PC-3 (cell line): Measurements from ENCODE around the gene CYP2R1. TPM values are rescaled to one million over a fixed set of nuclear protein-coding genes. Genes with fewer than 3 reads are reported as not detected.
A peak's percentile ranks its signal among the peaks of the same experiment; 100 is the strongest.

ENCODE experiments used
- ATAC-seq: fragments of 200-7000 bp; cut with Tn5 transposase; 2 replicates; pipeline ENCODE4 v1.9.1; 2020; ENCODE audit warnings: mild to moderate bottlenecking, moderate library complexity
- BruUV-seq: library from RNA; stranded (reverse); fragments of 400-500 nt; replicated peaks from 2 replicates; lab custom pipeline; 2021; lab: Mats Ljungman, UMichigan
- CTCF ChIA-PET: fragments of 300-600 bp; sonication (Branson Sonifier 250); formaldehyde crosslinking; loops from one replicate; lab custom pipeline; 2022; ENCODE audit warnings: antibody characterized with exemption; lab: Charles Lee
- POLR2A ChIA-PET: fragments of 300-600 bp; sonication (Branson Sonifier 250); formaldehyde crosslinking; loops from one replicate; lab custom pipeline; 2022; ENCODE audit warnings: antibody characterized with exemption; ENCODE audit not compliant: unreplicated experiment; lab: Charles Lee
- DNase-seq: peaks from one replicate; pipeline ENCODE4 v3.0.0-alpha.2; 2015
- H2AFZ ChIP-seq: fragments of 300-600 bp; sonication (generic); 2 replicates; pipeline ENCODE4 v1.6.0; 2016; ENCODE audit warnings: antibody characterized with exemption, low read length
- H3F3A ChIP-seq: fragments of 300-600 bp; sonication (generic); one replicate; pipeline ENCODE4 v1.6.0; 2017; ENCODE audit warnings: antibody characterized with exemption, low read length, control low read depth, mild to moderate bottlenecking; ENCODE audit not compliant: unreplicated experiment
- H3K27ac ChIP-seq: fragments of 300-600 bp; sonication (generic); 2 replicates; pipeline ENCODE4 v1.5.1; 2016; ENCODE audit warnings: mild to moderate bottlenecking, low read length
- H3K27me3 ChIP-seq: fragments of 300-600 bp; sonication (generic); 2 replicates; pipeline ENCODE4 v1.6.1; 2016; ENCODE audit warnings: low read length, mixed read lengths
- H3K36me3 ChIP-seq: fragments of 300-600 bp; sonication (generic); 2 replicates; pipeline ENCODE4 v1.6.1; 2016; ENCODE audit warnings: low read depth, mixed run types, low read length, mixed read lengths
- H3K4me1 ChIP-seq: fragments of 300-600 bp; sonication (generic); 2 replicates; pipeline ENCODE4 v1.5.1; 2016; ENCODE audit warnings: low read length; ENCODE audit not compliant: insufficient read depth
- H3K4me2 ChIP-seq: fragments of 300-600 bp; sonication (generic); 2 replicates; pipeline ENCODE4 v1.6.0; 2016; ENCODE audit warnings: low read length
- H3K4me3 ChIP-seq: fragments of 300-600 bp; sonication (generic); 2 replicates; pipeline ENCODE4 v1.5.1; 2016; ENCODE audit warnings: mild to moderate bottlenecking, low read length, mixed read lengths
- H3K79me2 ChIP-seq: fragments of 300-600 bp; sonication (generic); 2 replicates; pipeline ENCODE4 v1.6.1; 2017; ENCODE audit warnings: low read length, mixed read lengths
- H3K9ac ChIP-seq: fragments of 300-600 bp; sonication (generic); 2 replicates; pipeline ENCODE4 v1.6.0; 2016; ENCODE audit warnings: mild to moderate bottlenecking, low read length
- H3K9me2 ChIP-seq: fragments of 300-600 bp; sonication (generic); replicated peaks from 2 replicates; pipeline ENCODE4 v1.6.1; 2016; ENCODE audit warnings: mixed run types, low read length, mixed read lengths
- H3K9me3 ChIP-seq: fragments of 300-600 bp; sonication (generic); 2 replicates; pipeline ENCODE4 v1.6.1; 2016; ENCODE audit warnings: low read length, mixed read lengths
- H4K20me1 ChIP-seq: fragments of 300-600 bp; sonication (generic); 2 replicates; pipeline ENCODE4 v1.6.1; 2016; ENCODE audit warnings: low read length, mixed read lengths
- EZH2 ChIP-seq: fragments of 300-600 bp; sonication (generic); IDR thresholded peaks from one replicate; pipeline ENCODE4 v1.6.1; 2017; ENCODE audit warnings: antibody characterized with exemption, mild to moderate bottlenecking, low read length; ENCODE audit not compliant: unreplicated experiment
- EZH2phosphoT487 ChIP-seq: fragments of 300-600 bp; sonication (generic); IDR thresholded peaks from 2 replicates; pipeline ENCODE4 v1.6.1; 2018; ENCODE audit warnings: mild to moderate bottlenecking, antibody characterized with exemption, low read length, borderline replicate concordance
- intact Hi-C: fragments of 100-400 bp; cut with micrococcal nuclease; formaldehyde crosslinking; loops from 2 replicates; pipeline ENCODE4 v1.9.0; 2023
- total RNA-seq: library from RNA; depleted of rRNA; stranded (reverse); fragments of >200 nt; gene quantifications from 2 replicates; pipeline ENCODE4 v1.2.3, GENCODE V29; 2014
- TF ChIP-seq, protein P1 (sequence below): fragments of 300-600 bp; sonication (generic); conservative IDR thresholded peaks from 2 replicates; pipeline ENCODE4 v1.5.1; 2017; ENCODE audit warnings: antibody characterized with exemption, low read depth, mild to moderate bottlenecking, low read length

Gene CYP2R1
- total RNA-seq, 1 experiment from 2014 or later: 7.5 TPM

DNA sequence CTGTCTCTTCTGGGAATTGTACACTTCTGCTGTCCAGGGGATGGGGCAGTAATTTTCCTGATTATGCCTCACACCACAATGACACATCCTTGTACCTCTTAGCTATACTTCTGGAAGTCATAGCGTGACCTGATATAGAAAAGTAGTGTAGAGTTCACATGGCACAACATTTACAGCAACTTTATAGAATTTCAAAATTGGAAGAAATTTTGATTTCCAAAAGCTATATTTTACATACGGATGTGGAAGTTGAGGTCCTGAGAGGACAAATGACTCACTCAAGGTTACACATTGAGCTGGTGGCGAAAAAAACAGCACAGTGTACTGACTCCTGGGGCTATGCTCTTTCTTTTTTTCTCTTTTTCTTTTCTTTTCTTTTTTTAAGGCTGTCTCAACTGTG lies 6.3 kb upstream of the CYP2R1 start:
- ChIA-PET POLR2A (no interaction called here), CTCF (interaction anchor here (0.8 kb wide), 1 partner anchor 10 kb away, joined by 3 read pairs; no protein-coding TSS in a partner anchor)
- TF ChIP-seq, protein P1, sequence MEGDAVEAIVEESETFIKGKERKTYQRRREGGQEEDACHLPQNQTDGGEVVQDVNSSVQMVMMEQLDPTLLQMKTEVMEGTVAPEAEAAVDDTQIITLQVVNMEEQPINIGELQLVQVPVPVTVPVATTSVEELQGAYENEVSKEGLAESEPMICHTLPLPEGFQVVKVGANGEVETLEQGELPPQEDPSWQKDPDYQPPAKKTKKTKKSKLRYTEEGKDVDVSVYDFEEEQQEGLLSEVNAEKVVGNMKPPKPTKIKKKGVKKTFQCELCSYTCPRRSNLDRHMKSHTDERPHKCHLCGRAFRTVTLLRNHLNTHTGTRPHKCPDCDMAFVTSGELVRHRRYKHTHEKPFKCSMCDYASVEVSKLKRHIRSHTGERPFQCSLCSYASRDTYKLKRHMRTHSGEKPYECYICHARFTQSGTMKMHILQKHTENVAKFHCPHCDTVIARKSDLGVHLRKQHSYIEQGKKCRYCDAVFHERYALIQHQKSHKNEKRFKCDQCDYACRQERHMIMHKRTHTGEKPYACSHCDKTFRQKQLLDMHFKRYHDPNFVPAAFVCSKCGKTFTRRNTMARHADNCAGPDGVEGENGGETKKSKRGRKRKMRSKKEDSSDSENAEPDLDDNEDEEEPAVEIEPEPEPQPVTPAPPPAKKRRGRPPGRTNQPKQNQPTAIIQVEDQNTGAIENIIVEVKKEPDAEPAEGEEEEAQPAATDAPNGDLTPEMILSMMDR: no peak
- TF ChIP-seq EZH2phosphoT487 (no peak), EZH2 (no peak)
- Histone ChIP-seq H3K9ac (no peak overlapping the region), H3K4me3 (no peak overlapping the region), H3F3A (no peaks in the 10 kb centered on the region), H3K79me2 (no peaks in the 10 kb centered on the region), H3K4me2 (no peak overlapping the region), H3K9me3 (no peaks in the 10 kb centered on the region), H3K27me3 (peaks cover 7% of the 10 kb centered on the region; the same call in 1 of the 2 replicates), H3K27ac (no peak overlapping the region), H4K20me1 (no peaks in the 10 kb centered on the region), H2AFZ (no peak overlapping the region), H3K4me1 (no peaks in the 10 kb centered on the region), H3K9me2 (no peaks in the 10 kb centered on the region), H3K36me3 (no peaks in the 10 kb centered on the region)
- no peak for ATAC-seq
- intact Hi-C loops: loop anchor here (10.0 kb wide), 1 partner anchor 254 kb away; the partner anchor contains the start of gene PDE3B
- BruUV-seq: no TSS peak
- no peak for DNase-seq

DNA sequence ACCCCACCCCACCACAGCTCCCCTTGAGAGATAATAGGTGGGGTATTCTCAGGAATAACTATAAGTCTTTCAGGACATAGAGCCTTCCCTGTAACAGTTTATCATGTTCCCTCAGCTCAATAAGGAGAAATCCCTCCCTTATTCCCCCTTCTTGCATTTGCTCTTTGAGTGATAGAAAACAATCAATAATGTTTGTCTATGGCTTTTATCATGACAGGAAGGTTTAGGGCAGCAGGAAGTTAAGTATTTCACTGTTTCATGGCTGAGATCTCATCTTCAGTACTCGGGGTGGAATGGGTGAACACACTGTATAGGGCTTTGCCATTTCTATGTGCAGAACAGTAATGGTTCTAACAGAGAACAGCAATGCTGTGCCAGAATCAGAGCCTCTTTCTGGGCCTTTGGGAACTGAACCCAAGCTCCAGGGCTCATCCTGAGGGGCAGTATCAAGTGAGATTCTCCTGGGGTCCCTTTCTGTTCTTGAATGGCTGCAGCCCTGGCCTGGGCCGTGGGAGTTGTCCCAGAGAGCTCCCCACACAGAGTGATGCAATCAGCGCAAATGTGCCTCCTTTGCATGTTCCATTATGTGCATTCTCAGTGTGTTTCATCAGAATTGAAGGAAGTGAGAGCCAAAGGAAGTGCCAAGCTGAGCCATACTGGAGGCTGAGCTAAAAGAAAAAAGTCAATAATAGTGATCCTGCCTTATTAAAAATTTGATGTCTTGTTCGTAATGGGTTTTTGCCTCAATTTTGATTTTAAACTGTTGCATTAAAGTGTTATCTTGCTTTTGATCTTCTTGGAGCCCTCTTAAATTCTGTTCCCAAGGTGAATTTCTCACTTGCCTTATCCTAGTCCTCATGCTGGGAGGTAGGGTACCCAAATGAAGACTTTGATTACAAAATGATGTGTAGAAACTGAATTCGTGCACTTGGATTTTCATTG lies 2.9 kb upstream of the CYP2R1 start:
- intact Hi-C loops: loop anchor here (2.0 to 10.0 kb wide), 3 partner anchors 22 to 250 kb away; partner anchors contain the start of gene PDE3B
- no peak for DNase-seq
- peaks cover 7% of the 10 kb centered on the region; the same call in 1 of the 2 replicates for H3K27me3 ChIP-seq
- no peaks in the 10 kb centered on the region for H3K9me2 ChIP-seq
- no peaks in the 10 kb centered on the region for H4K20me1 ChIP-seq
- H3K79me2 ChIP-seq: 0 out of 2 replicates have a peak, but pooled peaks cover 4% of the 10 kb centered on the region
- H3K27ac ChIP-seq: no peak overlapping the region
- H3K4me1 ChIP-seq: peaks cover 4% of the 10 kb centered on the region; the same call in 1 of the 2 replicates
- no peak overlapping the region for H2AFZ ChIP-seq
- BruUV-seq: no TSS peak
- POLR2A ChIA-PET: no interaction called here
- TF ChIP-seq EZH2phosphoT487 (no peak), EZH2 (no peak)
- H3K36me3 ChIP-seq: no peaks in the 10 kb centered on the region
- no peak for ATAC-seq
- no peaks in the 10 kb centered on the region for H3F3A ChIP-seq
- no peak overlapping the region for H3K4me2 ChIP-seq
- no peak overlapping the region for H3K9ac ChIP-seq
- no peaks in the 10 kb centered on the region for H3K9me3 ChIP-seq
- CTCF ChIA-PET: no interaction called here
- no peak overlapping the region for H3K4me3 ChIP-seq

DNA sequence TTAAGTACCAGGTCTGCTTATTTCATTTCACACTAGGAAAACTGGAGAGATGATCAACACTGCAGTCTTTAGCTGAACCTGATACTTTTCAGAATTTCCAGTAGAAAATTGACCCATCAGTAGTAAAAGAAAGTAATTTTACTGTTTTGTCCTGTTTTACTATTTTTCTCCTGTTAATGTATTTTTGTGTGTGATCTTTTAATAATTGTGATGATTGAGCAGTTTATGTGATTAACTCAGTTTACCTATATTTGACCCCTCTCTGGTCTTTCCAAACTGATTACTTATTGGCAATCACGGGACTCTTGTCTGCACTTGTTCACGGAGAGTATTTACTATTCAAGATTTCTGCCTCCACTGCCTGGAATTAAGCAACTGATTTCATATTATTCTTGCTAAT lies 546 bp upstream of the CYP2R1 start:
- Histone ChIP-seq H2AFZ (peak overlapping the region; percentile 97), H3K79me2 (0 out of 2 replicates have a peak, but pooled peaks cover 8% of the 10 kb centered on the region)
- BruUV-seq: no TSS peak

More for the DNA sequence above, 546 bp upstream of the CYP2R1 start:
- ChIA-PET CTCF (interaction anchor here (1.6 kb wide), 1 partner anchor 16 kb away, joined by 18 read pairs; no protein-coding TSS in a partner anchor), POLR2A (interaction anchor here (0.7 kb wide), 1 partner anchor 9 kb away, joined by 3 read pairs; no protein-coding TSS in a partner anchor)
- Histone ChIP-seq H3K4me2 (peak overlapping the region; percentile 96), H4K20me1 (no peaks in the 10 kb centered on the region), H3K36me3 (no peaks in the 10 kb centered on the region), H3K4me3 (0 out of 2 replicates have a peak overlapping the region, but pooled peaks have one; percentile 75), H3F3A (no peaks in the 10 kb centered on the region), H3K27me3 (no peaks in the 10 kb centered on the region), H3K9me3 (no peaks in the 10 kb centered on the region), H3K9me2 (no peaks in the 10 kb centered on the region), H3K4me1 (peaks cover 5% of the 10 kb centered on the region; the same call in 1 of the 2 replicates), H3K9ac (no peak overlapping the region), H3K27ac (no peak overlapping the region)
- TF ChIP-seq, protein P1: no peak
- TF ChIP-seq EZH2phosphoT487 (no peak), EZH2 (no peak)
- DNase-seq: no peak
- ATAC-seq: no peak
- intact Hi-C loops: loop anchor here (1.0 to 10.0 kb wide), 3 partner anchors 100 to 372 kb away; partner anchors contain the start of genes PDE3B and PSMA1
